ENCODE data around the gene LATS2.
"Not testable (repeated sequence)": the region's sequence is repeated elsewhere in the genome, so short reads cannot be mapped to it uniquely, and the experiment has no call there.

Gene LATS2

DNA sequence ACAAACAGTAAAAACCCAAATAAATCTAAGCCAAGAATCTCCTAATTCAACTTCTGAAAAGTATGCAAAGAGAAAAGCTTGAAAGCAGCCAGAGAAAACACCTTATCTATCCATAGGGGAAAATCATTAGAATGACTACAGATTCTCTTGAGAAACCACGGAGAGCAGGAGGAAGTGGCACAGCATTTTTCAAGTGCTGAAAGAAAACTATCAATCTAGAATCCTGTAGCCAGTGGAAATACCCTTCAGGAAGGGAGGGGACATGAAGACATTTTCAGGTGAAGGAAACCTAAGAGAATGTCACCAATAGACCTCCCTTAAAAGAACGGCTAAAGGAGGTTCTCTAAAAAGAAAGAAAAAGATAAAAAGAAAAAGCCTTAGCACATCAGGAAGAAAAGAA, 92.6 kb downstream of the LATS2 start:
- DNase-seq (ENCODE audit: low read depth in 2 of 2, low spot score in 1 of 2) = no peak

DNA sequence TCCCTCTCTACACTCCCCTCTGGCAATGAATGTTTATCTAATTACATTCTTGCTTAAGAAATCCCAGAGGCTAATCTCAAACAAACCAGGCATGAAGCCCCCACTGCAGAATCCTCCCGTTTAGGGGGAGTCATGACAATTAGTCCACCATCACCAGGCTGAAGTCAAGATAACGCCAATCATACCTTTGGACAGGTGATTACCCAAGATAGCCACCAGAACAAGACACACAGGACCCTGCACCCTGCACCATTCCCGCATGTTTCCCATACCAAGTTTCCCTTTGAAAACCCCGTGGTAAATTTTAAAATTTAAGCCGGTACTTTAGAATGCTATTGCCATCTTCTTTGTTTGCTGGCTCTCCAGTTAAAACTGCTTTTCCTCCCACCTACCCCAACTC, 94.0 kb downstream of the LATS2 start:
- DNase-seq (ENCODE audit: low read depth in 2 of 2, low spot score in 1 of 2) = no peak

DNA sequence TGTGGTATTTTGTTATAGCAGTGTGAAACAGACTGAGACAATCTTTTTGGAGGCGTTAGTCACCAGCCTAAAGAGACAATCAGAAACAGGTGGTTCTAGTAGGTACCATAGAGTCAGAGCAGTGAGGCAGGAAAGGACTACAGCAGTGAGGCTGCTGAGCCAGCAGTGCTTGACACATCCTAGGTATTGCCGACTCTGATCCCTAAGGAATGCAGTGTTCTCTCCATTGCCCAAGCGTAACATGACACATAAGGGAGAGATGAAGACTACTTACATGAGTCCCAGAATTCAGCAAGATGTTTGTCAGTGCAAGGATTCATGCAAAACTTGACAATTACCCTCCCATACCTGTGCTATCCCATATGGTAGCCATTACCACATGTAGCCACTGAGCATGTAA, 96.5 kb downstream of the LATS2 start:
- DNase-seq (ENCODE audit: low read depth in 2 of 2, low spot score in 1 of 2) = no peak

DNA sequence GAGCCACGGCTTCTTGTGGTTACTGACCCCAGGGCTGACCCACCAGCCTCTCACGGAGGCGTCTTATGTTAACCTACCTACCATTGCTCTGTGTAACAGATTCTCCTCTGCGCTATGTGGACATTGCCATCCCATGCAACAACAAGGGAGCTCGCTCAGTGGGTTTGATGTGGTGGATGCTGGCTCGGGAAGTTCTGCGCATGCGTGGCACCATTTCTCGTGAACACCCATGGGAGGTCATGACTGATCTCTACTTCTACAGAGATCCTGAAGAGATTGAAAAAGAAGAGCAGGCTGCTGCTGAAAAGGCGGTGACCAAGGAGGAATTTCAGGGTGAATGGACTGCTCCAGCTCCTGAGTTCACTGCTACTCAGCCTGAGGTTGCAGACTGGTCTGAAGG, 99.7 kb downstream of the LATS2 start:
- not testable (repeated sequence) for DNase-seq (ENCODE audit: low read depth in 2 of 2, low spot score in 1 of 2)

DNA sequence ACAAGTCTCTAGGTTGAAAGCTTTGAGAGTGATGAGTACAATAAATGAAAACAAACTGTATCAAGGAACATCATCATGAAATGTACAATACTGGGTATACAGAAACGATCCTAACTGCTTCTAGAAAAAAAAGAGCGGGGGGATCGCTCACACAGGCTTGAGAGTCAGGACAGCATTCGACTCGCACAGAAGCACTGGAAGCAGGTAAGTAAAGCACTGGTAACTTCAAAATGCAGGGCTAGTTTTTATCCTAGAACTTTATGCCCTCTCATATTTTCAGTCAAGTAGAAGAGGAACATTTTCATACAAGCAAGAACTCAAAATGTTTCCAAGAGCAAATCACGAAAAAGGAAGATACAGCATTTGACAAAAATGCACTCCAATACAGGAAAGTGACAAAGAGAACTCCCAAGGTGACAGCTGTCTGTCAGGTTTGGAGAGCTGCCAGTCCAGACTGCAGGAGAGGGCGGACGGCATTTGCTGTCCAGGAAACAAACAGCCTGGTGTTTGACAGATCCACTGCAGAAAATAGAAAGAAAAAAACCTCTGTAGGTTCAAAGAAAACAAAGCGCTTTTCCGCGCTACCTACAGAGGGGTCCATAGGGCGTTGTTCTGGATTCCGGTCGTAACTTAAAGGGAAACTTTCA, 100.6 kb downstream of the LATS2 start:
- no peak for DNase-seq (ENCODE audit: low read depth in 2 of 2, low spot score in 1 of 2)

DNA sequence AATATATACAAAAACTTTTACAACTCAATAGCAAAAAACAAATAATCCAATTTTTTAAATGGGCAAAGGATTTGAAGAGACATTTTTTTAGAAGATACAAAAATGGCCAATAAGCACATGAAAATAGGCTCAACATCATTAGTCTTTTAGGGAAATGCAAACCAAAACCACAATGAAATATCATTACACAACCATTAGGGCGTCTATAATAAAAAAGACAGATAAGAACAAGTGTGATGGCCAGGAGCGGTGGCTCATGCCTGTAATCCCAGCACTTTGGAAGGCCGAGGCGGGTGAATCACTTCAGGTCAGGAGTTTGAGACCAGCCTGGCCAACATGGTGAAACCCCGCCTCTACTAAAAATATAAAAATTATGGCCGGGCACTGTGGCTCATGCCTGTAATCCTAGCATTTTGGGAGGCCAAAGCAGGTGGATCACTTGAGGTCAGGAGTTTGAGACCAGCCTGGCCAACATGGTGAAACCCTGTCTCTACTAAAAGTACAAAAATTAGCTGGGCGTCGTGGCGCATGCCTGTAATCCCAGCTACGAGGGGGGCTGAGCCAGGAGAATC, 104.3 kb downstream of the LATS2 start:
- not testable (repeated sequence) for DNase-seq (ENCODE audit: low read depth in 2 of 2, low spot score in 1 of 2)

DNA sequence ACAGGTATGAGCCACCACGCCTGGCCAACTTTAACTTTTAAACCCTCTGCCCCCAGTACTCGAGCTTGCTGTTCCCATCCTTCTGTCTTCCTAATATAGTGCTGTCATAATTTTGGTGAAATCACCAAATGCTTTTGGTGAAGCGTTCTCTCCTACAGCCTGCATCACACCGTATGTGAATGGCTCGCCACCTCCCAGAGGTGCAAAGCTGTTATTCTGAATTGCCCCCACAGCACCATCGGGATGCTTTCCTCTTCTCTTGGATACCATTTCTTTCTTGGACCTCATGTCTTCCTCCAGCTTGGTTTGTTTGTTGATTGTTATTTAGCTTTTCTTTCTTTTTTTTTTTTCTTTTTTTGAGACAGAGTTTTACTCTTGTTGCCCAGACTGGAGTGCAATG, 105.9 kb downstream of the LATS2 start:
- no peak for DNase-seq (ENCODE audit: low read depth in 2 of 2, low spot score in 1 of 2)

DNA sequence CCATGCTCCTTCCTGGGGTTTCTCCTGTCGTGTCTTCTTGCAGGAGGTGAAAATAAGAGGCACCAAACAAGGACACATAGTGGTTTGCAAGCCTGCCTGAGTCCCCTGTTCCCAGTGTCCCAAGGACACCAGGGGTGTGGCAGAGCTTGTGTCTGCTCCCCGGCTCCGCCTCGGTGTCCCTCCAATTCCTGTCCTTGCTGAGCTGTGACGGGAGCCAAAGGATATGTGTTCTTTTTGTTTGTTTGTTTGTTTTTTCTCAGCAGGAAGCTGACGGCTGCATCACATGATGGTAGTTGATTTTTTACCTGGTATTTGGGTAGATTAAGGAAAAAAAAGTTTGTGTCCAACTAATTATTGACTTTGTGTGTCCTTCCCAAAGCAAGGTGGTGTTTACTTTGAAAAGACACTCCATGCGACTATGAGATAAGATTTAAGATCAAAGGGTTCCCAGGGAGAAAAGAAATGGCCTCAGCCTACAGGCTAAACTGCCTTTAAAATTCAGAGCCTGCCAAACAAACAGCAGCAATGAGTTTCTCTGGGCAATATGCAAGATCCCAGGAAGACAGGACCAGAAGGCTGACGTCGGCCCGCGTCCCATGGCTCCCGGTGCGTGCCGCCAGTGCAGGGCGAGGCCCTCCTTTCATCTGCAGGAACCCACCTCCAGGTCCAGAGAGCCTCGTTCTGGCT, 108.0 kb downstream of the LATS2 start:
- DNase-seq (ENCODE audit: low read depth in 2 of 2, low spot score in 1 of 2) = no peak

DNA sequence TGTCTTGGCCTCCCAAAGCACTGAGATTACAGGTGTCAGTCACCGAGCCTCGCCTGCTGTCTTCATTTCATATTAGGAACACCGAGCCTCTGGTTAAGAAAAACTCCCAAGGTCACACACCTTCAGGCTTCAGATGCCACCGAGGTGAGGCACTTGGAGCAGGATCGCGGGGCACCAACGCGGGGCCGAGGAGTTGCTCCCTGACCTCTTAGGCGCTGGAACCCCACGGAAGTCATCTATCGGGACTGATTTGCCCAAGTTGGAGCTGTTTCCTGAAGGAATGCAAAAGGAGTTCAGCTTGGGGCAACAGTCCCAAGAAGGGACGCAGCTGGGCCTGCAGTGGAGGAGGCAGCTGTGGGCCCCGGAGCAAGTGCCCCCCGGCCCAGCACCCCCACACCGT, 108.5 kb downstream of the LATS2 start:
- DNase-seq (ENCODE audit: low read depth in 2 of 2, low spot score in 1 of 2) = no peak

DNA sequence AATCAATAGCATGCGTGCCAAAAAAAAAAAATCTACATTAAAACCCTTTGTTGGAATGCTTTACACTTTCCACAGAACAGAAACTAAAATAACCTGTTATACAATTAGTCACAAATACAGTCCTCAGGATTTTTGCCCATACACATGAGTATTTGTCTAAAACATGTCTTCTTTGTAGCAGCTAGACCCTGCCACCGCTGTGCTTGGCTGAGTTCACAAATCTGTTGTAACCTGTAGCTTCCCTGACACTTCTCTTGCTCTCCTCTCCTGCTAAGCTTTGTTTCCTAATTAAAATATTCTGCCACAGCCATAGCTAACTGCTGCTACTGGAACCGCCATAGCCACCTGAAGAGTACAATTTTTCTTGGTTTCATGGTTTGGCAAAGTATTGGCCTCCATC, 113.4 kb downstream of the LATS2 start:
- not testable (repeated sequence) for DNase-seq (ENCODE audit: low read depth in 2 of 2, low spot score in 1 of 2)

DNA sequence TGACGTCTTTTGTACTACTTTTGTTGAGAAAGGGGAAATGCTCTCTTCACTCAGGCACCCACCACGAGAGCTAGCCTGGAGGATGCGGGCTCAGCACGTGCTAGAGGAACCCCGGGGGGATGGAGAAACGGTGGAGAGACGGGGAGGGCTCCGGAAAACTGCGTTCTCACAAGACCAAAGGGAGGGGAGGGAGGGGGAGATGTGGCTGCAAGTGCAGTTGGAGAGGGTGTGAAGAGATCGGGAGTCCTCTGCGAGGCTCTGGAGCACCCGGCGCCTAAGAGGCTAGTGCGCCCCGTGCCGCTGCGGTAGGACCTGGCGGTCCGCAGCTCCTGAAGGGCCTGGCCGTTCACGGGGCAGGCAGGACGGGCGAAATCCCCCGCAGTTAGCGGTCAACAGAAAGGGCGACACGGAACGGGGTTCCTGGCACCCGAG, 115.4 kb downstream of the LATS2 start:
- no peak for DNase-seq (ENCODE audit: low read depth in 2 of 2, low spot score in 1 of 2)

DNA sequence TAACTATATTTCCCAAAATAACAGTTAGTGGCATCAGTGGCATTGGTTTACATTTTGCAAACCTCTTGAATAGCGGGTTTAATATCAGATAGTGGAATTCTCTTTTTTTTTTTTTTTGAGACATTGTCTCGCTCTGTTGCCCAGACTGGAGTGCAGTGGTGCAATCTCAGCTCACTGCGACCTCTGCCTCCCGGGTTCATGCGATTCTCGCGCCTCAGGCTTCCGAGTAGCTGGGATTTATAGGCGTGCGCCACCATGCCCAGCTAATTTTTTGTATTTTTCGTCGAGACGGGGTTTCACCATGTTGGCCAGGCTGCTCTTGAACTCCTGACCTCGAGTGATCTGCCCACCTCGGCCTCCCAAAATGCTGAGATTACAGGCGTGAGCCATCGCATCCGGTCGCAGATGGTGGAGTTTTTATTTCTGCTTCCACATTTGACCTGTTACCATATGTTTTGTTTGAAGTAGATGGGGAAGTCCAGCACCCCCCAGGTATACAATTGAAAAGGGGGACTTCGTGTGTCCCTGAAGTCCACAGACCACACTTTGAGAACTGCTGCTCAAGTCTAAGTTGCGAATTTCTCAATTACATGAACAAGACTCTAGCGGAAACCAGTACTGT, 118.3 kb downstream of the LATS2 start:
- DNase-seq (ENCODE audit: low read depth in 2 of 2, low spot score in 1 of 2) = no peak

DNA sequence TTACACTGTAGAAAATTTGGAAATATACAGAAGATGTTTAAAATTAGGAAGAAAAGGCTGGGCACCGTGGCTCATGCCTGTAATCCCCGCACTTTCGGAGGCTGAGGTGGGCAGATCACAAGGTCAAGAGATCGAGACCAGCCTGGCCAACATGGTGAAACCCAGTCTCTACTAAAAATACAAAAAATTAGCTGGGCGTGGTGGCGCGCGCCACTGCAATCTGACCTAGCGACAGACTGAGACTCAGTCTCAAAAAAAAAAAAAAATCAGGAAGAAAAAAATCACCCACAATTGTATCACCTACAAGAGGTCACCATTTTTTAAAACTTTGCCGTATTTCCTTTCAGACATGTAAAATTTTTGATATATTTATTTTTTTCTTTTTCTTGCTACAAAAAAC, 120.9 kb downstream of the LATS2 start:
- not testable (repeated sequence) for DNase-seq (ENCODE audit: low read depth in 2 of 2, low spot score in 1 of 2)

DNA sequence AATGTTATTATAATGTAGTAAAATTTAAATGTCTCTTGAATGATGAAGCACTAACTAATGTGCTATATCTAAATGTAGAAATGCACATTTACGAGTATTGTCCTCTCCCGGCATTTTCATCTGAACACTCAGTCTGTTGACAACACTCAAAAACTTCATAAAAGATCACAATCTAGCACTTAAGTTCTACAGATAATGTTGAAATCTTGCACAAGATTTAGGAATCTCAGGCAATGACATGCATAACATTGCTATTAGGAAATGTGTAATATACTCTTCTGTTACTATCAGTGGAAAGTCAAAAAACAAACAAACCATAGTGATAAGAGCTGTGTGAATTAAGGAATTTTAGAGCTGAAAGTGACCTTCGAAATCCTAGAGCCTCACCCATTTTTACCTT, 121.3 kb downstream of the LATS2 start:
- no peak for DNase-seq (ENCODE audit: low read depth in 2 of 2, low spot score in 1 of 2)

DNA sequence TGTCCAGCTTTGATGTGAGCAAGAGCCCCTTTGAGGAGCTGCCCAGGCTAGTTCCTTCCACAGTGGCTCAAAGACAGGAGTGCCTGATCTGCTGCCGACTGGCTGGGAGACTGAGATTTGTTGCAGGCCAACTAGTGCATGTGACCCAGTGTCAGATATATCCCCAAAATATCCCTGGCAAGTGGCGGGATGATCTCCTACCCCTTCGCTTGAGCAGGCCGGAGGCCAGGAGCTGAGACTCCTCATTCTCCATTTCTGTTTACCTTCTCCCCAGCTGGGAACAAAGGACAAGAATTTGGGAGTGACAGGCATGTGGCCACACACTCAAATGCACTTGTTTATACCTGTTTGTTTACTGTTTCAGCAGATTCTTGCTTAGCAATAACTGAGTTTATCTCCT, 121.7 kb downstream of the LATS2 start:
- DNase-seq (ENCODE audit: low read depth in 2 of 2, low spot score in 1 of 2) = no peak

DNA sequence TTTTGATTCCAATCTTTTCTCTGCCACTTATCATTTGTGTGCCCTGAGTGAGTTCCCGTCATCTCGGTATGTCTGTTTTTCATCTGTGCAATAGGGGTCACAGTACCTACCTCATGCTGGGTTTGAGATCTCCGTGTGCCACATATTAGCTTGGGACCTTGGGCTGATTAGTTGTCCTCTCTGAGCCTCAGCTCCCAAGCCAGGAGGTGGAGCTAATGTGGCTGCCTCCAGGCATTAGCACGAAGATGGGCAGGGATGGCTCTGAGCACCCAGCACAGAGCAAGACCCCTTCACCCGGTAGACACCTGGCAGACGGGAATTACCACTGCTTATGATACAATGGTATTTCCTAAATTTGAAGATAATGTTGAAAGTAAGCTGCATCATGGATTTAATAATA, 123.1 kb downstream of the LATS2 start:
- DNase-seq (ENCODE audit: low read depth in 2 of 2, low spot score in 1 of 2) = no peak

DNA sequence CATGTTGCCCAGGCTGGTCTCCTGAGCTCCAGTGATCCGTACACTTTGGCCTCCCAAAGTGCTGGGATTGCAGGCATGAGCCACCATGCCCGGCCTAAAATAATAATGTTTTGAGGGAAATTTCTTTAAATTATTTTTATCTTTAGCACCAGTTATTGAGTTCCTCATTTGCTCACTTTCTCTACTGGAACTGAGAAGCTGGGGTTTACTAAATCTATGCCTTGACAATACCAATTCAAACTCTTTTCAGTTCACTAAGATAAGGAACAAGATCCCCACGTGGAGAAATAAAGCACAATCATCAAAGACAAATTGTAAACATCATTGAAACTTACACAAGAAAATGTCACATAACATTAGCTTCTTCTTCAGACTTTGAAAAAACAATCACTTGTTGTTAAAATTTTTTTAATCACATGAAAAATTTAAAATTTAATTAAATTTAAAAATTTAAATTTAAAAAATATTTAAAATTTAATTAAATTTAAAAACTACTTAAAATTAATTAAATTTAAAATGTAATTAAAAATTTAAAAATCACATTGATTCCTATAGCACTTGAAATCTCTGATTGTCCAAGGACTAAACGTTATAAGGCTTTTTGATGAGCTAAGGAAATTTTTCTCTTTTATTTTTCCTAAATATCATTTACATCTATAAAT, 133.7 kb downstream of the LATS2 start:
- no peak for DNase-seq (ENCODE audit: low read depth in 2 of 2, low spot score in 1 of 2)

DNA sequence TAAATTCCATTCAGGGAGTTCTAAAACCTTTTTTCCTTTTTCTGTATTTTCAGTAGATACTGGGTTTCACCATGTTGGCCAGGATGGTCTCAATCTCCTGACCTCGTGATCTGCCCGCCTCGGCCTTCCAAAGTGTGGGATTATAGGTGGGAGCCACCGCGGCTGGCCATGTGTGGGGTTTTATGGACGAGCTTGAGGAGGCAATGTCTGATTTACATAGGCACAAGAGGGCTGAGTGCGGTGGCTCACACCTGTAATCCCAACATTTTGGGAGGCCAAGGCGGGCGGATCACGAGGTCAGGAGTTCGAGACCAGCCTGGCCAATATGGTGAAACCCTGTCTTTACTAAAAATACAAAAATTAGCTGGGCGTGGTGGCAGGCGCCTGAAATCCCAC, 136.0 kb downstream of the LATS2 start:
- DNase-seq (ENCODE audit: low read depth in 2 of 2, low spot score in 1 of 2) = not testable (repeated sequence)

DNA sequence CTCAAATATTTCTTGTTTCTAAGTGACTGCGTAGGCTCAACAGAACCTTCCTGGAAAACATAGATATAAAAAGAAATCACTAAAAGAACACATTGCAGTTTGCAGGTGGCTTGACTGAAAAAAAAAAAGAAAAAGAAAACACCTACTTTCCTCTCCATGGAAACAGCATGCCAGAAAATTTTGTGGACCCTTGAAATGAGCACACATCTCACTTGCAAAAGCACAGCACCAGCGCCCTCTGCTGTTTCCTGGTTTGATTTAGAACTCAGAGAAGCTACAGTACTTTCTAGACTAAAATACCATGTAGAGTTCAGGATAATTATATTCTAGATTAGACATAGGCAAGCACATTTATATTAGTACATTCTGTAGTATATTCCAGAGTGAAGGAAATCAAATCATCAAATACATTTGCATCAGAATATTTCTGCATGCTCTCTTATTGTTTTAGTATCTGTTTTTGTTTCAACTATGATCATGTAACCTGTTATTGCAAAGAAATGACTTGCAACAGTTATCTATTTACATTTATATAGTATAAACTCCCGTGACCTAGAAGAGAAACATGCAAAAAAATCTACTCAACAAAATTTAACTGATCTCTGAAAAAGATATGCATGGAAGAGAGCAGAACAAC, 136.5 kb downstream of the LATS2 start:
- peak; percentile 18 to 61 for DNase-seq (ENCODE audit: low read depth in 2 of 2, low spot score in 1 of 2)

DNA sequence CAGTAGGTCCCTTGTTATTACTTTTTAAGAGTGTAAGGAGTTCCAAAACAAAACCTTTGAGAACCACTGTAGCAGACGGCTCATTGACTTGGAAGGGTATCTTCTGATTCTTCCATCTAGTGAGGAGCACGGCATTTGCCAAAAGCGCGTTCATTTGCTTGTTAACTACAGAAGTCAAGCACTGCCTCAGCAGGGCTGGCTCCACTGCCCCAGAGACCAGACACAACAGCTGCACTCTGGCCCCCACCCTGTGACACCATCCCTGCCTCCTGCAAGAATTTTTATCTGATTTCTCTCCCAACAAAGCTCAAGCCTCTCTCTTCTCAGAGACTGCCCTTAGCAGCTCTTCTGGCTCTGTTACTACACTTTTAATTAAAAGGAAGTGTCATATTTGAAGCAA, 138.1 kb downstream of the LATS2 start:
- no peak for DNase-seq (ENCODE audit: low read depth in 2 of 2, low spot score in 1 of 2)
